Measurements from ENCODE around the gene TRIO.

- TF ChIP-seq CTCF (IDR thresholded peaks at IDR 0.05) (no peak), POLR2A (IDR thresholded peaks at IDR 0.05) (no peak)
Measured at GRCh38 chr5:14357851-14358250, 214.7 kb downstream of the TRIO start.
